GM19025 (cell line): ENCODE measurements around the gene TRAPPC2.
A peak's percentile ranks its signal among the peaks of the same experiment; 100 is the strongest.
"Not testable (repeated sequence)": the region's sequence is repeated elsewhere in the genome, so short reads cannot be mapped to it uniquely, and the experiment has no call there.

ENCODE experiments used
- ATAC-seq: cut with Tn5 transposase; IDR thresholded peaks from one replicate; pipeline ENCODE4 v1.9.1; 2021; ENCODE audit warnings: mild to moderate bottlenecking, low read depth, moderate library complexity; ENCODE audit not compliant: unreplicated experiment

TRAPPC2 gene

GRCh38 chrX:13700380-13700779 is 34.0 kb downstream of the TRAPPC2 start:
- ATAC-seq, result no peak

GRCh38 chrX:13699183-13699826 is 35.1 kb downstream of the TRAPPC2 start:
- no peak for ATAC-seq

- no peak for ATAC-seq
Measured at GRCh38 chrX:13698432-13698831, 36.0 kb downstream of the TRAPPC2 start.

- no peak for ATAC-seq
Measured at GRCh38 chrX:13697976-13698375, 36.4 kb downstream of the TRAPPC2 start.

- ATAC-seq, result peak; percentile 53
Measured at GRCh38 chrX:13697455-13697854, 37.0 kb downstream of the TRAPPC2 start.

- no peak for ATAC-seq
Measured at GRCh38 chrX:13695601-13696115, 38.8 kb downstream of the TRAPPC2 start.

- ATAC-seq, result no peak
Measured at GRCh38 chrX:13694983-13695382, 39.4 kb downstream of the TRAPPC2 start.

- ATAC-seq, result no peak
Measured at GRCh38 chrX:13694359-13694758, 40.1 kb downstream of the TRAPPC2 start.

GRCh38 chrX:13693341-13693961 is 41.0 kb downstream of the TRAPPC2 start:
- ATAC-seq, result no peak

- ATAC-seq, result no peak
Measured at GRCh38 chrX:13692771-13693231, 41.6 kb downstream of the TRAPPC2 start.

GRCh38 chrX:13691841-13692371 is 42.5 kb downstream of the TRAPPC2 start:
- ATAC-seq, result no peak

- no peak for ATAC-seq
Measured at GRCh38 chrX:13690836-13691235, 43.6 kb downstream of the TRAPPC2 start.

GRCh38 chrX:13689741-13690211 is 44.6 kb downstream of the TRAPPC2 start:
- ATAC-seq, result no peak

- peak; percentile 68 for ATAC-seq
Measured at GRCh38 chrX:13688958-13689740, 45.3 kb downstream of the TRAPPC2 start, which contains the start of gene RAB9A. RAB9A (plus strand) TSS chrX:13689128; CDS start chrX:13708747, 19,619 bp downstream.

GRCh38 chrX:13688384-13688957 is 45.9 kb downstream of the TRAPPC2 start:
- ATAC-seq, result no peak

GRCh38 chrX:13687203-13687602 is 47.2 kb downstream of the TRAPPC2 start:
- no peak for ATAC-seq

GRCh38 chrX:13685126-13685763 is 49.2 kb downstream of the TRAPPC2 start:
- ATAC-seq, result no peak

- ATAC-seq, result no peak
Measured at GRCh38 chrX:13684361-13684760, 50.1 kb downstream of the TRAPPC2 start.

- ATAC-seq, result no peak
Measured at GRCh38 chrX:13681595-13681994, 52.8 kb downstream of the TRAPPC2 start.

GRCh38 chrX:13679700-13680099 is 54.7 kb downstream of the TRAPPC2 start:
- not testable (repeated sequence) for ATAC-seq
